Measurements from ENCODE around the gene CPM.

The CPM gene

GRCh38 chr12:68932961-68933893, at the start of gene CPM:
CPM (minus strand) TSS chr12:68933171; CDS start chr12:68932837, 334 bp downstream.
- FAIRE-seq, result no peak

DNA sequence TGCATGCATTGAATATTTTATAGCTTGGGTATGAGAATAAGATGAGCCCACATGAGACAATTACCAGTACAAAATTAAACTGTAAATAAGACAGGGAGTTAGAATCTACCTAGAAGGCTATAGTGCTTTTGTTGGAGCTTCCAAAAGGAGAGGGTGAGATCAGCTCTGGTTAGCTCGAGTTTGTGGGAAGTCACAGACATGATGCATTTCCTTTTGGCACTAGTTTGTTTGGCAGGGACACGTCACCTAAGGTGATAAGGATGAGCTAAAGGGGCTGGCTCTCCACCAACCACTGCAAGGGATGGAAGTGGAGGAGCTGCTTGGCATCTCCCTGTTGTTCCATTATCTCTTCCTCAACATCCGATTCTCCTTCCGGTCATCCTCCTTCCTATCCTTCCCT, 48.5 kb upstream of the CPM start:
- FAIRE-seq, result no peak

DNA sequence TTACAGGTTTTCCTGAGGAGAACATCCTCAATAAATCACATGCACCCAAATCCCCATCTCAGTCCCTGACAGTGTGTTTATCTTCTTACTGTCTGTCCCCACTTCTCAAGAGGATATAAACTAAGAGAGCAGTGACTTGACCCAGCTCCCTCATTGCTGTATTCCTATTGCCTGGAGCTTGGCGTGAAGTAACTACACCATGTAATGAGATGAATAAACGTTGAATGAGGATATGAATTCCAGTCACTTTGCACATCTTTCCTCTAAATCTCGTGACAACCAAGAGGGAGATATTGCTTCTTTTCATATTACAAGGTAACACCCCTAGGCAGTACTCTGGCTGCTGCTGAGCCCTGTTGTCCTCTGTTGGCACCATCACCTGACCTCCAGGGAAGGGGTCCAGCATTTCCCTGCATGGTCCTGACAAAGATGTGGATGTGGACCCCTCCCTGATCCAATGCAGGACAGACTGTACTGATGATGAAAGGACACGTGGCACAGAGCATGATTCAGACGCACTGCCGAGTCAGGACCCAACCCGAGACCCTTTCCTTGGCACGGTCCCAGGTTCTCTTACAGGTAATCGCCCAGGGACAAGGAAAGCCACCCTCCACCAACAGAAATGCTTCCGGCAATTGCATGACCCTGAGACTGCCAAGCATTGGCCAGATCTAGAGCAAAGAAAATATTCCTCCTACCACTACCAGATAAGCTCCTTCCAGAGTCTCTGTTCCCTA, 47.7 kb upstream of the CPM start:
- FAIRE-seq, result no peak

DNA sequence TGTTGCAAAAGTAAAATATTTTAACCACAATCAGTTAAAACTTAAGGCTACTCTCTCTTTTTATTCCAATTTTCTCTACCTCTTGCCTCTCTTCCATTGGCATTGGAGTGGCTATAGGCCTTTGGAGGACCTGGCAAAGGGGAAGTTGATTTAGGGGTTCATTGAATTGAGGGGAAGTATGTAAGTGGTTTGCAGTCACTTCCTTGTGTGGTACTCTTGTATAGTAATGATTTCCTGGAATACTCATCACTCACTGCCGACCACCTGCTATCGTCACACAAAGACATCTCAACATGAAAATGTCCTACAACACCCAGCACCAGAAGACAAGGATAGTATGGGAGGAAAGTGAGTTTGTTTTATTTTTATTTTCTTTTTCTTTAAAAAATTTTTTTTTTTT, 45.7 kb upstream of the CPM start:
- no peak for FAIRE-seq

DNA sequence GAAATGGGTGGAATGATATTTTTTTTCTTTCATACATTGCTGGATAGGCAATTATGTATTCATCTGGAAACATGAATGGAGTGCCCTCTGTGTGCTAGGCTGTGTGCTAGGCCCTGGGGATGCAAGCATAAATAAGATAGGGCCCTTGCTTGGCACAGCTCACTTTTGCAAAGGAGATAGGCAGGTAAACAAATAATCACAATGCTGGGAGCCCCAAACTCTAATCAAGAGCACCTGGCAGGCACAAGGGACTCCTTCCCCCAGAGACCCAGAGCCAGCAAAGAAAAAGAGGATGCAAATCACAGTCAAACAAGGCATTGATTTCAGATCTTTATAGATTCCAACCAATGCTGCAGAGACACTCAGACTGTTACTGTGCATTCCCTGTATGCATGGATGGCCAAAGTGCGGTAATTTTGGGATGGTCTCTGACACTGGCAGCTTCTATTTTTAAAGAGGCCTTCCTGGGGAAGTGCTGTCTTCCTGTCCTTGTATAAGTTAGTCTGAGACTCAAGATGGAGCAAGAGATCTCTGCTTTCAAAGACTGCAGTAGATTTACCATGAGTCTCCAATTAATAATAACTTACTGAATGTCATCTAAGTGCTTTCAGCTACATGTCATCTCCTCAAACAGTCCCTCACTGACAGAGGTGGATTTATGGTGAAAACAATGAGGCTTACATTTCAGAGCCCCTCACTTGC, 45.1 kb upstream of the CPM start:
- no peak for FAIRE-seq

- no peak for FAIRE-seq
Observed at GRCh38 chr12:68977335-68977734, 44.4 kb upstream of the CPM start.

- FAIRE-seq, result no peak
Observed at GRCh38 chr12:68976395-68976841, 43.4 kb upstream of the CPM start.

DNA sequence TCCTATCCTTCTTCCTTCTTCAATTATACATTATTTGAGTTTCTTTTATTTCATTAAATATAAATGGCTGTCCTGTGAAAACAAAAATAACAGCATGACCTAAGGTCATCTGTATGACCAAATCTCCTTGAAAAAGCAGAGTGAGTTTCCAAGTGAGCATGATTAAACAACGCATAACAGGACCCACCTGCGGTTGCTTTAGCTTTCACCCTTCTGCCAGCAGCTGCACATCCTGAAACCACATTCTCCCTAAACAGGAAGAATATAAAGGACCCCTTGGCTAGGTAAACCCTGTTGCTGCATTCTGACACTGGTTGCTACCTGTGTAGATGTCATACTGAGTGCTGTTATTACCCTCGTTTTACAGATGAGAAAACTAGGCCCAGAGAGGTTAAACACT, 42.8 kb upstream of the CPM start:
- FAIRE-seq, result no peak

- no peak for FAIRE-seq
Observed at GRCh38 chr12:68972595-68972994, 39.6 kb upstream of the CPM start.

DNA sequence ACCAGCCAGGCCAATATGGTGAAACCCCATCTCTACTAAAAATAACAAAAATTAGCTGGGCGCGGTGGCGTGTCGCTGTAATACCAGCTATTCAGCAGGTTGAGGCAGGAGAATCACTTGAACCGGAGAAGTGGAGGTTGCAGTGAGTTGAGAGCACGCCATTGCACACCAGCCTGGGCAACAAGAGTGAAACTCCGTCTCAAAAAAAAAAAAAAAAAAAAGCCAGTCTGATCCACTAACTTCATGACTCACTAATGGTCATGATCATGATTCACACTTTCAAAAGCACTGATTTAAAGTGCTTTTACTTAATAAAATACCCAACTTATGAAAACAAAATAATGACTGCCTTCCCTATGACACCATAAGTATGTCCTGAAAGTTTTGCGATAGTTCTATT, 38.4 kb upstream of the CPM start:
- FAIRE-seq, result no peak

- FAIRE-seq, result no peak
Observed at GRCh38 chr12:68970951-68971350, 38.0 kb upstream of the CPM start.

- no peak for FAIRE-seq
Observed at GRCh38 chr12:68970306-68970705, 37.3 kb upstream of the CPM start.

- no peak for FAIRE-seq
Observed at GRCh38 chr12:68967046-68967445, 34.1 kb upstream of the CPM start.

- FAIRE-seq, result no peak
Observed at GRCh38 chr12:68963856-68964745, 31.1 kb upstream of the CPM start.

DNA sequence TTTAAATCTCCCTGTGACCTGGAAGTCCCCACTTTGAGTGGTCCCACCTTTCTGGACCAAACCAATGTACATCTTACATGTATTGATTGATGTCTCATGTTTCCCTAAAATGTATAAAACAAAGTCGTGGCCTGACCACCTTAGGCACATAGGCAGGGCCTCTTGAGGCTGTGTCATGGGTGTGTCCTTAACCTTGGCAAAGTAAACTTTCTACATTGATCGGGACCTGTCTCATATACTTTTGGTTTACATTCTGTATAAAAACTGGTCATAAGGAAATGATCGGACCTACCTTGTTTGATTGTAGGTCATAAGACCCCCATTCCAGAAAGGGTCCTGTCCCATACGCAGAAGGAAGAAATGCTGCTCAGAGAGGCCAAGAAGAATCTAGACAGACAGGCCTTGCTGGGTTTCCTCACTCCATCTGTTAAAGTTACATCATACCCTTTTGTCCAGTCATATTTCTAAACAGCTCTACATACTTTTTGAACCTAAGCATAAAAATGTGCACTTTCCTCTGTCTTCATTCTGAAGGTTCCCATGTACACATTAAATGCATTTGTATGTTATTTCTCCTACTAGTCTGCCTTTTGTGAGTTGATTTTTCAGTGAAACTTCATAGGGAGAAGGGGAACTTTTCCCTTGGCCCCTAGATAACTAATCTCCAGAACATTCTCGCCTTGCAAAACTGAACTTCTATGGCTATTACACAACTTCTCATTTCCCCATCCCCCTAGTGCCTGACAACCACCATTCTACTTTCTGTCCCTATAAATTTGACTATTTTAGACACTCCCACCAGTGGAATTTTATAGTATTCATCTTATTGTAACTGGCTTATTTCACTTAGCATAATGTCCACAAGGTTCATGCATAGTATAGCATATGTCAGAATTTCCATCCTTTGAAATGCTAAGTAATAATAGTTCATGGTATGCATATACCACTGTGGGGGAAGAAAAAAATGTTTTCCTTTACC, 30.2 kb upstream of the CPM start:
- FAIRE-seq, result no peak

DNA sequence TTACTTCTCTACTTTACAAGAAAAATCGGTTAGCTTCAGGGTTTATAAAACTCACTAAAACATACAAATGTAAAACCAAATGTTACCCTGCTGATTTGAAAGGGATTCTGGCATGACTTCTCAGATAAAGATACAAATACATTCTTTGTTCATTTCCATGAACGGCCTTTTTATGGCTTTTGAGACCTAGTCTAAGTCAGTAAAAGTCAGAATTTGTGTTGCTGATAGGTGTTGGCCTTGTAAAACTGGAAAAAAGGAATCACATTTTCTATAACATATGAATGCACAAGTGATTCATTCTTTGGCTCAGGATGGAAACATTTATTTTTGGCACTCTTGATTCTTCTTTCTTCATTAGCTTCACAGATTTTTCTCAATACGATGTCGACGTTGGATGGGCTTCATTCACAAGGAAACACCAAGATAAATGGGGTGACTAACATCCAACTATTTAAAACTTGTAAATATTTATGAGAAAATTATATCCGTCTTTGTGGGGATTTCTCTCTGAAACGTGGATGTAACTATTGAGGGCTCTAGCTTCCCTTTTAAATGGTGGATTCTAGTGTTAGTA, 27.0 kb upstream of the CPM start:
- no peak for FAIRE-seq

- FAIRE-seq, result peak; percentile 24
Observed at GRCh38 chr12:68959143-68959858, 26.3 kb upstream of the CPM start.

- no peak for FAIRE-seq
Observed at GRCh38 chr12:68958322-68958721, 25.4 kb upstream of the CPM start.

DNA sequence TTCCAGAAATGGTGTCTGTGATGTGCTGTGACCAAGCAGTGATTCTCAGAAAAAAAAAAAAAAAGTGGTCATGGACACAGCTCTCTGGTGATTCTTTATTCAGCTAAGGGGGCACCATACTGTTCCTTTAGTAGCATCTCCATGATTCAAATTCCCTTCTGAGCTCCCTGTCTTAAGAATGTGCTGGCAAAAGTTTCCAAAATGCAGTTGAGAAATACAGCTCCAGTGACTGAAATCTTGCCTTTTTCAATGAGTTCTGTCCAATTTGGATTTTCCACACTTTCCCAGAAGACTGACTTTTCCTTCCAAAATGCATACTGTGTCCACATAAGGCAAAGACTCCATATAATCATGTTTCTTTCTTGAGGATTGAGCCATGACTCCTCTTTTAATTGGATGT, 24.3 kb upstream of the CPM start:
- no peak for FAIRE-seq

GRCh38 chr12:68956466-68956865, 23.5 kb upstream of the CPM start:
- no peak for FAIRE-seq

Data from colon (tissue), 2 donors.